GM19455 (cell line): ENCODE results near the gene IRF6.
"Not testable (repeated sequence)": the region's sequence is repeated elsewhere in the genome, so short reads cannot be mapped to it uniquely, and the experiment has no call there.

ENCODE experiments used
- ATAC-seq: cut with Tn5 transposase; IDR thresholded peaks from one replicate; pipeline ENCODE4 v1.9.1; 2021; ENCODE audit not compliant: unreplicated experiment

IRF6 gene

GRCh38 chr1:209823143-209824041 lies 17.4 kb upstream of the IRF6 start:
- no peak for ATAC-seq

GRCh38 chr1:209822706-209823105 lies 16.8 kb upstream of the IRF6 start:
- ATAC-seq = no peak

GRCh38 chr1:209820986-209821385 lies 15.0 kb upstream of the IRF6 start:
- ATAC-seq = no peak

GRCh38 chr1:209819058-209819457 lies 13.1 kb upstream of the IRF6 start:
- no peak for ATAC-seq

- ATAC-seq = no peak
Observed at GRCh38 chr1:209817691-209818090, 11.7 kb upstream of the IRF6 start.

GRCh38 chr1:209816923-209817322 lies 11.0 kb upstream of the IRF6 start:
- no peak for ATAC-seq

- no peak for ATAC-seq
Observed at GRCh38 chr1:209815931-209816341, 10.0 kb upstream of the IRF6 start.

- no peak for ATAC-seq
Observed at GRCh38 chr1:209815490-209815889, 9.5 kb upstream of the IRF6 start.

- ATAC-seq = no peak
Observed at GRCh38 chr1:209813902-209814301, 8.0 kb upstream of the IRF6 start.

GRCh38 chr1:209810783-209811182 lies 4.8 kb upstream of the IRF6 start:
- no peak for ATAC-seq

- no peak for ATAC-seq
Observed at GRCh38 chr1:209809611-209810010, 3.7 kb upstream of the IRF6 start.

GRCh38 chr1:209808059-209808581 lies 2.2 kb upstream of the IRF6 start:
- no peak for ATAC-seq

- ATAC-seq = no peak
Observed at GRCh38 chr1:209807509-209807908, 1.6 kb upstream of the IRF6 start.

GRCh38 chr1:209805341-209805781 lies 581 bp downstream of the IRF6 start:
- no peak for ATAC-seq

- ATAC-seq = no peak
Observed at GRCh38 chr1:209803568-209803967, 2.4 kb downstream of the IRF6 start.

GRCh38 chr1:209802780-209803152 lies 3.2 kb downstream of the IRF6 start:
- no peak for ATAC-seq

- ATAC-seq = no peak
Observed at GRCh38 chr1:209802117-209802779, 3.7 kb downstream of the IRF6 start.

- no peak for ATAC-seq
Observed at GRCh38 chr1:209800984-209801834, 4.7 kb downstream of the IRF6 start.

- ATAC-seq = no peak
Observed at GRCh38 chr1:209797978-209798639, 7.8 kb downstream of the IRF6 start.

GRCh38 chr1:209793711-209794110 lies 12.2 kb downstream of the IRF6 start:
- not testable (repeated sequence) for ATAC-seq

GRCh38 chr1:209791920-209792319 lies 14.0 kb downstream of the IRF6 start:
- ATAC-seq = no peak
